ENCODE measurements around the gene POU2F3. TPM values are rescaled to one million over a fixed set of nuclear protein-coding genes. Genes with fewer than 3 reads are reported as not detected.

POU2F3 gene
- total RNA-seq, 1 donor from 2014 or later: not detected

DNA sequence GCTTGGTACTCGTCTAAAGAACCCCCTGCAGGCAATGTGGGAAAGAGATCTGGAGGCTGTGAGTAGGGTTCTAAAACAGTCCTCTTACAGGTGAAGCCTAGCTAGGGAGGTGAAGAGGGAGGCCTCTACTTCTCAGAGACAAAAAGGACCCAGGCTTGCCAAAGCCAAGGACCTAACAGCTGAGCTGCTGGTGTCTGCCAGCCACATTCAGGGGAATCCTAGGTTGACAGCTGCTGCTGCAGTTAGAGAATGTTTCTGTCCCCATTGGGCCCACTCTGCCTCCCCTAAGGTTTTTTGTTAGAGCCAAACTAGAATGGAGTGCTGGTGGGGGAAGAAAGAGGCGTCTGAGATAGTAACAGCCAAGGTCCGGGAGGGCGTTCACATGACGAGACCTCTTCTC is 58.5 kb downstream of the POU2F3 start:
- Mint-ChIP-seq H3K36me3 (ENCODE audit: low read depth) (no peaks in the 10 kb centered on the region), H3K4me1 (no peaks in the 10 kb centered on the region), H3K27ac (no peak overlapping the region), H3K4me3 (no peak overlapping the region), H3K9me3 (no peaks in the 10 kb centered on the region), H3K27me3 (peaks cover 39% of the 10 kb centered on the region)
- POLR2A ChIA-PET: no interaction called here
- TF ChIP-seq, protein P1, sequence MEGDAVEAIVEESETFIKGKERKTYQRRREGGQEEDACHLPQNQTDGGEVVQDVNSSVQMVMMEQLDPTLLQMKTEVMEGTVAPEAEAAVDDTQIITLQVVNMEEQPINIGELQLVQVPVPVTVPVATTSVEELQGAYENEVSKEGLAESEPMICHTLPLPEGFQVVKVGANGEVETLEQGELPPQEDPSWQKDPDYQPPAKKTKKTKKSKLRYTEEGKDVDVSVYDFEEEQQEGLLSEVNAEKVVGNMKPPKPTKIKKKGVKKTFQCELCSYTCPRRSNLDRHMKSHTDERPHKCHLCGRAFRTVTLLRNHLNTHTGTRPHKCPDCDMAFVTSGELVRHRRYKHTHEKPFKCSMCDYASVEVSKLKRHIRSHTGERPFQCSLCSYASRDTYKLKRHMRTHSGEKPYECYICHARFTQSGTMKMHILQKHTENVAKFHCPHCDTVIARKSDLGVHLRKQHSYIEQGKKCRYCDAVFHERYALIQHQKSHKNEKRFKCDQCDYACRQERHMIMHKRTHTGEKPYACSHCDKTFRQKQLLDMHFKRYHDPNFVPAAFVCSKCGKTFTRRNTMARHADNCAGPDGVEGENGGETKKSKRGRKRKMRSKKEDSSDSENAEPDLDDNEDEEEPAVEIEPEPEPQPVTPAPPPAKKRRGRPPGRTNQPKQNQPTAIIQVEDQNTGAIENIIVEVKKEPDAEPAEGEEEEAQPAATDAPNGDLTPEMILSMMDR (IDR thresholded peaks at IDR 0.05): no peak
- no peak for DNase-seq
- CTCF ChIA-PET: no interaction called here
- intact Hi-C loops (cut with micrococcal nuclease): no loop called here
- no peak for ATAC-seq (ENCODE audit: low read depth)

DNA sequence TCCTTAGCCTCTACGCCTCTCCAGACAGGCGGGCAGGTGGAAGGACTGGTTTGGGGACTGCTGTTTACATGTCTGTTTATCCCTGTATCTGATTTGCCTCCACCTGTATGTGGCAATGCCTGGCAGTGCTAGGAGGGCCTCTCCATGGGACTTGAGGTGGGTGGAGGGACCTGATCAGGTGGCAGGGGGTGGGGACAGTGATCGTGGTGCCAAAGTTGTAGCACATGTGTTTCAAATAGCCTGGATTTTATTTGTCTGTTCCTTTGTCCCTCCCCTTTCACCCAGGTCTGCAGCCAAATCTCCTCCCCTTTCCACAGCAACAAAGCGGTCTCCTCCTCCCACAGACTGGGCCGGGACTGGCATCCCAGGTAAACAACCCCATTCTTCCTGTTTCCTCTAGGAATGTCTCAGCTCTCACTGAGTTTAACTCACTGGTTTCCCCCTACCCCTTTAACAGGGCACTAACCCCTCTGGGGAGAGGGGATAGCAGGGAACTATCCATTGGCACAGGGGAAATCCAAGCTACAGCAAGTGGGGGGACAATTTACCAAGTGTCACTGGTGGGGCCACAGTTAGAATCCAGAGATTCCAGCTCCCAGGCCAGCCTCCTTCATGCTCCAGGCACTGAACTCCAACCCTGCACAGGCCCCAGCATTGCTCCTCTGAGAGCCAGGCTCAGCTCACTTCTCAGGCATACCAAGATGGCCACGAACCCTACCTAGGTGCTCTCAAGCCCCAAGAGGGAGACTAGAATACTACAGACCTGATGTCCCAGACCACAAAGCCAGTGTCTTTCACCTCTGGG is 62.3 kb downstream of the POU2F3 start:
- ATAC-seq (ENCODE audit: low read depth): no peak
- intact Hi-C loops (cut with micrococcal nuclease): no loop called here
- ChIA-PET CTCF (interaction anchor here (1.0 to 4.0 kb wide), 13 partner anchors 12 to 633 kb away, joined by 3 to 35 read pairs (median 5); partner anchors contain the start of gene NECTIN1), POLR2A (no interaction called here)
- DNase-seq: no peak
- Mint-ChIP-seq H3K36me3 (ENCODE audit: low read depth) (no peaks in the 10 kb centered on the region), H3K9me3 (no peaks in the 10 kb centered on the region), H3K27ac (no peak overlapping the region), H3K4me1 (no peaks in the 10 kb centered on the region), H3K27me3 (peaks cover 24% of the 10 kb centered on the region), H3K4me3 (no peak overlapping the region)
- TF ChIP-seq, protein P1 (IDR thresholded peaks at IDR 0.05): no peak

DNA sequence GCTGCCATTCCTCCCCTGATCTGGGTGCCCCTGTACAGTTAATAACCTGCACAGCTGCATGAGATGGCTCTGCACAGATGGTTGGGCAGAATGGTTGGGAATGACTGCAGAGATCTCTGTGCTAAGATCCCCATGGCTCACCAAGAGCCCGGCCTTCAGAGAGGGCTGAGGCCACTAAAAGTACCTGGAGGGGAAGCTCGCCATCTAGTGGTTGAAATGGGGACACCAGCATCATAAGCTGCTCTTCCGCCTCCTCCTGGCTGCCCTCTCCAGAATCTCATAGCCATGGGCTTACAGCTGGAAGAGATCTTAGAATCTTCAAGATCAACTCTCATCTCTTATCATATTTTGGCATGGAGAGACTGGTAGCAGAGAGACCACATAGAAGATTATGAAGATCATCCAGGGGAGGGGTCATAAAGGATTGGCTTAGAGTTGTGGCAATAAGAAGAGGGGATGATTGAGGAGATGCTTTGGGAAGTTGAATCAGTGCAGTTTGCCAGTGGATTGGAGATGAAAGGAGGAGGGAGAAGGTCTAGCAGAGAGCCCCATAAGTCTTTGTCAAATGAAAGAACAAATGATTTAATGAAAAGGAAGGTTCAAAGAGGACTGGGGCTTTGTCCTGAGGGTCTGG is 63.2 kb downstream of the POU2F3 start:
- Mint-ChIP-seq H3K27me3 (peaks cover 20% of the 10 kb centered on the region), H3K9me3 (no peaks in the 10 kb centered on the region), H3K4me3 (no peak overlapping the region), H3K27ac (no peak overlapping the region), H3K36me3 (ENCODE audit: low read depth) (no peaks in the 10 kb centered on the region), H3K4me1 (no peaks in the 10 kb centered on the region)
- DNase-seq (peak; percentile 32), ATAC-seq (ENCODE audit: low read depth) (peak; percentile 77)
- intact Hi-C loops (cut with micrococcal nuclease): loop anchor here (1.0 kb wide), 4 partner anchors 68 to 822 kb away; no protein-coding TSS in a partner anchor
- ChIA-PET POLR2A (no interaction called here), CTCF (interaction anchor here (0.6 to 4.0 kb wide), 18 partner anchors 11 to 634 kb away, joined by 3 to 35 read pairs (median 4); partner anchors contain the start of gene NECTIN1)
- TF ChIP-seq, protein P1 (IDR thresholded peaks at IDR 0.05): peak; percentile 76

DNA sequence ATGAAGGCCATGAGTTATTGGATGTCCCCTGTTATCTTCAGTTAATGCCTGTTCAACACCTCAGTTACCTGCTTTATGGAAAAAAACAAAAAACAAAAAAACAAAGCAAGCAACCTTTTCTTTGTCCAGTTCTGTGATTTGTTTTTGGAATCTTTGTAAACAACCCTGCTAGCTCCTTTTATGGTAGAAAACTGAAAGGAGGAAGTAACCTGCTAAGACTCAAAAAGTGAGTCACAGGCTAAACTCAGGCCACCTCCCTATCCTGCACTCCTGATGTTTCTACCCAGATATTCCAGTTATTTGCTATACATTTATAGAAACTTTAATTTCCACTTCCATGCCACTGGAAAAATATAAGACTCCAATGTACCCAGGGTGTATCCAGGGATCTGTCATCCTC is 64.6 kb downstream of the POU2F3 start:
- ChIA-PET POLR2A (no interaction called here), CTCF (interaction anchor here (2.2 to 4.0 kb wide), 2 partner anchors 9 to 70 kb away, joined by 23 to 35 read pairs; no protein-coding TSS in a partner anchor)
- Mint-ChIP-seq H3K4me3 (no peak overlapping the region), H3K4me1 (no peaks in the 10 kb centered on the region), H3K27me3 (peaks cover 11% of the 10 kb centered on the region), H3K36me3 (ENCODE audit: low read depth) (no peaks in the 10 kb centered on the region), H3K9me3 (no peaks in the 10 kb centered on the region), H3K27ac (no peak overlapping the region)
- TF ChIP-seq, protein P1 (IDR thresholded peaks at IDR 0.05): no peak
- no peak for ATAC-seq (ENCODE audit: low read depth)
- intact Hi-C loops (cut with micrococcal nuclease): no loop called here
- DNase-seq: no peak

DNA sequence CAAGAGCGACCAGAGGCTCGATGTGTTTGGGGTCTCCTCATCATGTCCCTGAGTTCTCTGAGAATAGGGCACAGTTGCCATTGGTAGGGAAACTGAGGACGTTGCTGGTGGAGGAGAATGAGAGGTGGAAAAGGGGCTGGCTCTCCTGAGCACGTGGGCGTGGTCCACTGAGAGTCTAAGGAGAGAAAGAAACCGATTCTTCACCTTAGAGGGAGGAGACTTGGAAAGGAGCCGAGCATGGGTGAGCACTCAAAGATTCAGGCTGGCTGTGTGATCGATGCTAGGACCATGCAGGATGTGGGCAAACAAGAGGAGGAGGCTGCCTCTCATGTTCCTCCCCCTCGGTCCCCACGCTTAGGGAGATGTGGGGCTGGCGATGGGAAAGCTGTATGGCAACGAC is 65.3 kb downstream of the POU2F3 start:
- no peak for DNase-seq
- ChIA-PET POLR2A (no interaction called here), CTCF (no interaction called here)
- no peak for ATAC-seq (ENCODE audit: low read depth)
- H3K27ac Mint-ChIP-seq: no peak overlapping the region
- peaks cover 11% of the 10 kb centered on the region for H3K27me3 Mint-ChIP-seq
- no peak overlapping the region for H3K4me3 Mint-ChIP-seq
- no peaks in the 10 kb centered on the region for H3K4me1 Mint-ChIP-seq
- no peaks in the 10 kb centered on the region for H3K36me3 Mint-ChIP-seq (ENCODE audit: low read depth)
- intact Hi-C loops (cut with micrococcal nuclease): no loop called here
- H3K9me3 Mint-ChIP-seq: no peaks in the 10 kb centered on the region
- TF ChIP-seq, protein P1 (IDR thresholded peaks at IDR 0.05): no peak
